Peyer's patch (tissue), 4 donors: Measurements from ENCODE around the gene CORO7.

Experiments used
- POLR2A ChIP-seq, 2 donors: fragments of 450-650 bp; IDR thresholded peaks; one replicate each; pipeline ENCODE4 v1.5.1; 2017; ENCODE audit warnings: antibody characterized with exemption in 2 of 2, mild to moderate bottlenecking in 2 of 2, moderate library complexity in 2 of 2
- TF ChIP-seq, protein P1 (sequence below), 6 experiments: fragments of 450-650 bp in 4 of 6; fragments of 200-600 bp in 2 of 6; sonication (generic) in 1 of 6; IDR thresholded peaks; one replicate each; pipeline ENCODE4 v1.5.1; 2017 to 2019; ENCODE audit warnings: antibody characterized with exemption in 6 of 6, mild to moderate bottlenecking in 3 of 6, moderate library complexity in 1 of 6

DNA sequence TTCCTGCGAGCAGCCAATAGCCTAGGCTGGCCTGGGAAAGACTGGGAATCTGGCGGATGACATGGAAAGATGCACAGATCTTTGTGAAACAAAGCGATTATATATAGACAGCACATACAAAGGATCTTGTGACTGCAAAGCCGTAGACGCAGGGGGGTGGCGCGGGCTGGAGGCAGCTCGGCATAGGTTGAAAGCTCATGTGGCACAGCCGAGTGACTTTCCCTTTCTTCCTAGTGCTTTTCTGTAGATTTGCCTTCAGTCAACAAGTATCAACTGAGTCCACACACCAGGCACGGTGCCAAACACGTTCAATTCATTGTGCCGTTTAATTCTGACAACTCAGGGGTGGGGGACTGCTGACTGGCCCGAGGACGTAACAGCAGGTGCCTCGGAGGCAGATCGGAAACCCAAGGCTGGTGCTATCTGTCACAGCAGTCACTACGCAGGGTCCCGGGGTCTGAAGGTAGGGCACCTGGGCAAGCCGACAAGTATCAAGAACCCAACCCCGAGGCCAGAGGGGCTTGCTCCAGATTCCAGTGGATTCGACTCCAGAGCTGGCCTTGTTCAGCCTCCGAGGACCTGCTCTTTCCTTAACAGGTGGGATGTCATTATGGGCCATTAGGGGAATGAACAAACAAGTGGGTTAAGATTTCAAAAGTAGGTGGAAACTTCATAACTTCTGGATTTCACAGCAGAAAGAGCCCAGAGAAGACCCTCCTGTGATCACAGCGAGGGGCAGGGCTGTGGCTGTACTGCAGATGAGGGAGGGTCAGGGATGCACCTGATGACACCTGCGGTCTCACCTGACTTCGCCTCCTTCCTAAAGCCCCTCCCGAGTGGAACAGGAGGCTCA, 71.2 kb downstream of the CORO7 start:
- TF ChIP-seq, protein P1, sequence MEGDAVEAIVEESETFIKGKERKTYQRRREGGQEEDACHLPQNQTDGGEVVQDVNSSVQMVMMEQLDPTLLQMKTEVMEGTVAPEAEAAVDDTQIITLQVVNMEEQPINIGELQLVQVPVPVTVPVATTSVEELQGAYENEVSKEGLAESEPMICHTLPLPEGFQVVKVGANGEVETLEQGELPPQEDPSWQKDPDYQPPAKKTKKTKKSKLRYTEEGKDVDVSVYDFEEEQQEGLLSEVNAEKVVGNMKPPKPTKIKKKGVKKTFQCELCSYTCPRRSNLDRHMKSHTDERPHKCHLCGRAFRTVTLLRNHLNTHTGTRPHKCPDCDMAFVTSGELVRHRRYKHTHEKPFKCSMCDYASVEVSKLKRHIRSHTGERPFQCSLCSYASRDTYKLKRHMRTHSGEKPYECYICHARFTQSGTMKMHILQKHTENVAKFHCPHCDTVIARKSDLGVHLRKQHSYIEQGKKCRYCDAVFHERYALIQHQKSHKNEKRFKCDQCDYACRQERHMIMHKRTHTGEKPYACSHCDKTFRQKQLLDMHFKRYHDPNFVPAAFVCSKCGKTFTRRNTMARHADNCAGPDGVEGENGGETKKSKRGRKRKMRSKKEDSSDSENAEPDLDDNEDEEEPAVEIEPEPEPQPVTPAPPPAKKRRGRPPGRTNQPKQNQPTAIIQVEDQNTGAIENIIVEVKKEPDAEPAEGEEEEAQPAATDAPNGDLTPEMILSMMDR (IDR thresholded peaks at IDR 0.05): no peak
- no peak for TF ChIP-seq POLR2A (IDR thresholded peaks at IDR 0.05)
